ENCODE results near the gene MAPK9.

- TF ChIP-seq TAF1 (IDR thresholded peaks at IDR 0.05; ENCODE audit: low read depth, low read length) (no peak), POLR2A (IDR thresholded peaks at IDR 0.05; ENCODE audit: low read depth, low read length) (no peak), POLR2AphosphoS5 (IDR thresholded peaks at IDR 0.05; ENCODE audit: low read depth, low read length) (no peak), SPI1 (IDR thresholded peaks at IDR 0.05; ENCODE audit: low read depth, low read length) (no peak), PAX5 (IDR thresholded peaks at IDR 0.05; ENCODE audit: insufficient read depth, low read length, severe bottlenecking) (no peak), POU2F2 (IDR thresholded peaks at IDR 0.05; ENCODE audit: low read depth, low read length) (no peak)
These were observed 57.6 kb downstream of the MAPK9 start for GRCh38 chr5:180234271-180234670.

Measured in GM12891 (cell line).